ENCODE data around the gene STIL. TPM values are rescaled to one million over a fixed set of nuclear protein-coding genes. Genes with fewer than 3 reads are reported as not detected.
A peak's percentile ranks its signal among the peaks of the same experiment; 100 is the strongest.
"Not testable (repeated sequence)": the region's sequence is repeated elsewhere in the genome, so short reads cannot be mapped to it uniquely, and the experiment has no call there.

Gene STIL
- 4.6 and 7.2 TPM in 2 replicates for total RNA-seq

DNA sequence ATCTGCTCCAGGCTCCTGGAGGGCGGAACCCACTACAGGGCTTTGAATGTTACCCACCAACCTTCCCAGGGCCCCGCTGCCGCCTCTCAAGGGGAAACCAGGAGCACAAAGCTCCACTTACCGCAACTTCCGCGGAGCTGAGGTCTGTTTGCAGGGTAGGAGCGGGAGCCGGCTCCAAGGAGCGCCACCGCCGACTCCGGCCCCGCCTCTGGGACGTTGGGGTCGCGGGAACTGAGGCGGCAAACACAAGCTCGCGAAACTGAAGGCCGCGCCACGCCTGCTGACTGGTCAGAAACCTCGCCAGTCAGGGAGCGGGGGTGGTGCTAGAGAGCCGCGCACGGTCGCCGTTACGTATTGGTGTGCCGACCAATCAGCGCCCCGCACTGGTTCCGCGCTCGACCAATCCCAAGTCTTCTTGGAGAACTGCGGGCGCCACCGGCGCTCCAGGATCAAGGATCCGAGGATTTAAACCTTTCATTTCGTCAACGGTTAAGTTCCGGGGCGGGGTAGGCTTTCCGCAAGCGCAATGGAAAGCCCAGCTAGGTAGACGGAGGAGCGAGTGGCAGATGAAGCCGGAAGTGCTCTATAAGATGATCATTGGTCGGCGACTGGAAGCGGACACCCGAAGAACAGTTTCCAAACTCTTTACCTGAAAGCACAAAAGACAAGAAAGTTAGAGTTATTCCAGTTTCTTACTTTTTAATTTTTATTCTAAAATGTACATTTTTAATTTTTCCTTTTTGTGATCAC lies at the start of gene STIL:
Gene STIL (minus strand): TSS at position 233 of the 750 bp plus-strand sequence. CDS start 3,828 bp downstream, outside the sequence.
- DNase-seq (ENCODE audit: low read depth in 2 of 2), result peak; percentile 99 to 100

DNA sequence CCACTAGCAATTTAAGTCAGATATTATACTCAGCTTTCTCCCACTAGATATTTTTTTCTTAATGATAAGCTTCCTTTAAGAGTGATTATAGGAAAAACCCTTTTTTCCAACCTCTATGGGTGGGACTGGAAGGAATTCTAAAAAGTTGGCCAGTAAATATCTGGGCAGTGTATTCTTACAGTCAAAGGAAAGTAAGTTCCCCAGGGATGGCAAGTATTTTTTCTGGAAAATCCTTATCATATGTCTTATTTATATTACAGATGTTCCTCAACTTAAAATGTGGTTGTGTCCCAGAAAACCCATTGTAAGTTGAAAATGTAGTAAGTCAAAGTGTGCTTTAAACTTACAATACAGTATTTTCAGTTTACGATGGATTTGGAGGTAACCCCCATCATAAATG lies 48.9 kb upstream of the STIL start:
- DNase-seq (ENCODE audit: low read depth in 2 of 2), result no peak

DNA sequence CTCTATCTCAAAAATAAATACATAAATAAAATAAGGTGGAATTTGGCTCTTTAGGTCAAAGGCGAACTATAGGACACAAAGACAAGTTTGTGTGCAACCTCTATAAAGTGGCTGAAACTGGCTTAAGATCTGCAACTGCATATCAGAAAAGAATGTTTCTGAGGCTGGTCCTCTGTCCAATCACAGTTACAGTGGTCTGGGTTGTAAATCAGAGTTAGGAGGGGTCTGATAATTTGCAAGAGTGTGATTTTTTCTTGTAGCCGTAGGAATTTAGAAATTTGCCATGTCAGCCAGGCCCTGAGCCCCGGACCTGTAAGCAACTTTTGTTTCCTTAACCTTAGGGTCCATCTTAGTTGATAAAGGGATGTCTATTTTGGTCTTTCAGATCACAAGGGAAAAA lies 47.4 kb upstream of the STIL start:
- no peak for DNase-seq (ENCODE audit: low read depth in 2 of 2)

DNA sequence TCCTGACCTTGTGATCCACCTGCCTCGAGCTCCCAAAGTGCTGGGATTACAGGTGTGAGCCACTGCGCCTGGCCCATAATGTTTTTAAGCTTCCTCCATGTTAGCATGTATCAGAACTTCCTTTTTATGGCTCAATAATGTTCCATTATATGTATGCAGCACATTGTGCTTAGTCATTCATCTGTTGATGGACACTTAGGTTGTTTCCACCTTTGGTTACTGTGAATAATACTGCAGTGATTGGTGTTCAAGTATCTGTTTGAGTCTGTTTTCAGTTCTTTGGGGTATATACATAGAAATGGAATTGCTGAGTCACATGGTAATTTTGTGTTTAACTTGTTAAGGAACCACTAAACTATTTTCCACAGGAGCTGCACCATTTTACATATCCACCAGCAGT lies 37.4 kb upstream of the STIL start:
- DNase-seq (ENCODE audit: low read depth in 2 of 2), result peak in 1 of 2 donors; percentile 14

DNA sequence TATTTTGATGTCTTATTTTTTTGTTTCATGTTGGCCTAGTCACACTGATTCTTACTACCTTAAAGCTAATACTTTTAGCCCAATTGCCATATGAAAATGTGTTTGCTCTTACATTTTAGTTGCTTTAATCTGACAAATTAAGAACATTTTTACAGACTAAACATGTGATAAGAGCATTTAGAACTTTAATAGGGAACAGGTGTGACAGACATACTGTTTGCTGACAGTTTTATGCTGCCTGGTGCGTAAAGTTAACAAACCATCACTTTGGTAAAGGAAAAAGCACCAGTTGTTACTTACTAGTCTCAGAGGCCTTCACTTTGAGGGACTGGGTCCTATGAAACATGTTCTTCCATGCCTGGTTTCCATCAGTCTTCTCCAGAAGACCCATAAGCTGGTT lies 34.3 kb upstream of the STIL start:
- DNase-seq (ENCODE audit: low read depth in 2 of 2), result no peak

DNA sequence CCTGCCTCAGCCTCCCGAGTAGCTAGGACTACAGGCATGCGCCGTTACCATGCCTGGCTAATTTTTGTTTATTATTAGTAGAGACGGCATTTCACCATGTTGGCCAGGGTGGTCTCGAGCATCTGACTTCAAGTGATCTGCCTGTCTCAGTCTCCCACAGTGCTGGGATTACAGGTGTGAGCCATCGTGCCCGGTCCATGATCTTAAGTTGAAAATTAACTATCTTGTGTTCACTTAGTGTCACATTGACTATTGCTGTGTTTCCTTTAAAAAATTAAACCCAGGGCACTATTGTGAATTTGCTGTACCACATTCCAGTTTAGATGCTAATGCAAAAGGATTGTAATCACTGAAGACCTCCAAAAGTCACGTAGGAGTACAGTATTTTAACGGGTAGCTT lies 33.8 kb upstream of the STIL start:
- no peak for DNase-seq (ENCODE audit: low read depth in 2 of 2)

DNA sequence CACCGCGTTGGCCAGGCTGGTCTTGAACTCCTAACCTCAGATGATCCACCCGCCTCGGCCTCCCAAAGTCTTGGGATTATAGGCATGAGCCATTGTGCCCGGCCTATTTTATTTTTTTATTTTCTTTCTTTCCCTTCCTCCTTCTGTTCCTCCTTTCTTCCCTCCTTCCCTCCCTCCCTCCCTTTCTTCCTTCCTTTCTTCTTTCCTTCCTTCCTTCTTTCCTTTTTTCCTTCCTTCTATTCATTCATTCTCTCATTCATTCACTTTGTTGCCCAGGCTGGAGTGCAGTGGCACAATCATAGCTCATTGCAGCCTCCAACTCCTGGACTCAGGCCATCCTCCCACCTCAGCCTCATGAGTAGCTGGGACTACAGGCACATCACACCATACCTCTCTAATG lies 33.0 kb upstream of the STIL start:
- DNase-seq (ENCODE audit: low read depth in 2 of 2), result not testable (repeated sequence)

DNA sequence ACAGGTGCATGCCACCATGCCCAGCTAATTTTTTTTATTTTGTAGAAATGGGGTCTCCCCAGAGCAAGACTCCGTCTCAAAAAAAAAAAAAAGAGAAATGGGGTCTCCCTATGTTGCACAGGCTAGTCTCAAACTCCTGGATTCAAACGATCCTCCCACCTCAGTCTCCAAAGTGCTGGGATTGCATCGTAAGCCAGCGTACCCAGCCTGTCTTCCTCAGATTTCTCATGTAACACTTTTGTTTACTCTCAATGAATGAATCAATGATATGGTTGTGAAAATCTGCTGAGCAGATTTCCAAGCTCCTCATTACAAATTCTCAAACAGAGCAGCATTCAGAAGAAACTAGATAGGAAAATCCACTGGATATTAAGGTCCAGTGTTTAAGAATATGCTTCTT lies 26.3 kb upstream of the STIL start:
- no peak for DNase-seq (ENCODE audit: low read depth in 2 of 2)

DNA sequence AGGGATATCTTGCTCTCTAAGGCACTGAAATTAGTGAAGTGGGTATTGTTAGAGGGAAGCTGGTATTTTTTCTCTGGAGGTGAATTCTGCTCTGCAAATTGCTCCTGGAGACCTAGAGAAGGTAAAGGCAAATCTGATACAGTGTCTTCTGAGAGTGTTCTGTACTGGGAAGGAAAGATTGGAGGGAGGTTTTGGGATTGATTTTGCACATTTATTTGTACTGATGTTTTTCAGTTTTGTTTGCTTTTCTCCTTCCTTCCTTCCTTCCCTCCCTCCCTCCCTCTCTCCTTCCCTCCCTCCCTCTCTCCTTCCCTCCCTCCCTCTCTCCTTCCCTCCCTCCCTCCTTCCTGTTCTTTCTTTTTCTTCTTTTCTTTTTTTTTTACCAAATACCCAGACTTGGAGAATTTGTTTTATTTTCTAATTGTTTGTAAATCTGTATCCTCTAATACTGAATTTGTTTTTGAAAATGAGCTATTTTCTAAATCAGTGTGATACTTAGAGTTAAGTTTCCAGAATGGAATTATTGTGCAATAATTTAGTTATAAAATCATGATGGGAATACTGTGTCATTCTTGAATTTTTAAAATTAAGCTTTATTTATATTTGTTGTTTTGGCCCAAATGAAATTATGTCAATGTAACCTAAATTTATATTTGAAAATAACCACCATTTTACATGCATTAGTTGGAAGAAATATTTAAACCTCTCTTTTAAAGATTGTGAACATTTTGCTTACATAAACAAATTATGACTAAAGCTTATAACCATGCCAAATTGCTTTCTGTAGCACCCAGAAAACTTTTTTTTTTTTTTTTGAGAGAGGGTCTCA lies 24.5 kb upstream of the STIL start:
- DNase-seq (ENCODE audit: low read depth in 2 of 2), result no peak

DNA sequence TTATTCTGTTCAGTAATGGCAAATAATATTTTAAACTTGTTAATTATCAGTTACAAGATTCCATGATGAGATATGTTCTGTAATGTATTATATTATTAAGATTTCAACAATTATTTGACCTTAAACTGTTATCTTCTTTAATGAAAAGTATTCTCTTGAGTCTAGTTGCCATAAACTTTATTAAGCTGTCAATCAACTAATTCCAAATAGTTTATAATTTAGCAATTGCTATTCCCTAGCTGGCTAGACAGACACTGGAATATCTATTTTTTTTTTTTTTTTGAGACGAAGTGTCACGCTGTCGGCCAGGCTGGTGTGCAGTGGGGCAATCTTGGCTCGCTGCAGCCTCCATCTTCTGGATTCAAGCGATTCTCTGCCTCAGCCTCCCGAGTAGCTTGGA lies 23.4 kb upstream of the STIL start:
- DNase-seq (ENCODE audit: low read depth in 2 of 2), result no peak

DNA sequence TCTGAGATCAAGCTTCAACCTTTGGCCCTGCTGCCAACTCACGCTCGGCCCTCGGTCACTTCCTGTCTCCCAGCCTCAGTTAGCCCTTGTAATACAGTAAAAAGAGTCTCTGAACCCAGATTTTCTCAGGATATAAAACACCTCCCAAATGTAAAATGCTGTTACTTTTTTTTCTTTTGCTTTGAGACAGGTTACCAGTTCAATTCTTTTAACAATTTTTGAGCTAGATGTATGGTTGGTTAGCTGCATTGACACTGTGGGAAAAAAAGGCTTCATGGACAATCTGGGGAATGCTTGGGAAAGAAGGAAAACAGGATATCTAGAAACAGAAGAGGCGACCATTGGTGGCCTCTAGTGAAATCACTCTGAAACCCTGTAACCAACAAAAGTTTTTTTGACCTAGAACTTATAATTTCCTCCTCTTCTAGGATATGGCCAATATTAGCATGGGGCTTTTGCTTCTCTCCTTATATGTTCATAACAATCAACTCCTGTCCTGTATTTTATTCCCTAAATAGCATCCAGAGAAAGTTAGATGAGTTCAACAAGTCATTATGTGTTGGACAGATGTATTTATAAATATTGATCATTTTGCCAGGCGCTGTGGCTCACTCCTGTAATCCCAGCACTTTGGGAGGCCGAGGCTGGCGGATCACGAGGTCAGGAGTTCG lies 21.0 kb upstream of the STIL start:
- peak in 1 of 2 donors; percentile 27 for DNase-seq (ENCODE audit: low read depth in 2 of 2)

DNA sequence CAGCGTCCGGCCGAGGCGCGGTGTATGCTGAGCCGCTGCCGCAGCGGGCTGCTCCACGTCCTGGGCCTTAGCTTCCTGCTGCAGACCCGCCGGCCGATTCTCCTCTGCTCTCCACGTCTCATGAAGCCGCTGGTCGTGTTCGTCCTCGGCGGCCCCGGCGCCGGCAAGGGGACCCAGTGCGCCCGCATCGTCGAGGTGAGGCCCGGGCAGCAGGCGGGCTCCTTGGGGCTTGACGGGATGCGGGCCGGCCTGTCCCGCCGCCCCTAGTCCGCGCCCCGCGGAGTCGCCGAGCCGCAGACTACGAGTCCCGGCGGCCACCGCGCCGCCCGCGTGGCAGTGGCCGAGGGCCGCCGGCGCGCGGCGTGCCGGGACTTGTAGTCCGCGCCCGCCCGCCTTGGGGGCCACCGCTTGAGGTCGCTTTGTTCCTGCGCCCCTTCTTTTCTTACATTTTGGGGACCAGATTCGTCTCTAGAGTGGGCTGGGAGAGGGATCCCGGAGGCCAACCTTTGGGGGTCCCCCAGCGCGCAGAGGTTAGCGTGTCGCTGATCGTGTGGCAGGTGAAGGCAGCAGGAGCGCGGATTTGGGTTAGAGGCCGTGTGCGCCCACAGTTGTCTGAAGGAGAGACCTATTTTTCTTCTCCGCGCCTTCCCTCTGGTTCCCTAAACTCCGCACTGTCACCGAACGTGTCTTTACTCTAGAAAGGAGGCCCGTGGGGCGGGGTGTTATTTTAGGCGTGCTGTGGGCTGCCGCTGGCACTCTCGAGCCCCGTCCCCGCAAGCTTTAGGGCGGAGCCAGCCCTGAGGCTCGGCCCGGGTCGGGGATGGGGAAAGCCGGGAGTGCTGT lies 20.2 kb upstream of the STIL start:
- peak; percentile 45 to 85 for DNase-seq (ENCODE audit: low read depth in 2 of 2)

DNA sequence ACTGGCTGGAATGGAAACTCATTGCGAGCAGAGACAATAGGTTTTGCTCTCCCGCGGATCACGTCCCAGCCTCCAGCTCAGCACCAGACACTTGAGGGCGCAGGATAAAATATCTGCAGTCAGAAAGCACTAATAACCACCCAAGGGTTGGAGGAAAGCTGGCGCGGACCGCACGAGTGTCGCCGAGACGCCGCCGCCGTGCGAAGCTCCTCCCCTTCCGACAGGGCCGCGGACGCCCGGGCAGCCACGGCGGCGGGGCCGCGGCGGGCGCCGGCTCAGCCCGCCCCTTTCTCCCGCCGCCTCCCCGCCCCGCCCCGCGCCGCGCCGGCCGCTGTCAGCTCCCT lies 19.6 kb upstream of the STIL start, which contains the start of gene CMPK1:
Gene CMPK1 (plus strand): TSS at position 213 of the 344 bp plus-strand sequence. CDS start 156 bp downstream, outside the sequence.
- DNase-seq (ENCODE audit: low read depth in 2 of 2), result peak; percentile 55 to 93

DNA sequence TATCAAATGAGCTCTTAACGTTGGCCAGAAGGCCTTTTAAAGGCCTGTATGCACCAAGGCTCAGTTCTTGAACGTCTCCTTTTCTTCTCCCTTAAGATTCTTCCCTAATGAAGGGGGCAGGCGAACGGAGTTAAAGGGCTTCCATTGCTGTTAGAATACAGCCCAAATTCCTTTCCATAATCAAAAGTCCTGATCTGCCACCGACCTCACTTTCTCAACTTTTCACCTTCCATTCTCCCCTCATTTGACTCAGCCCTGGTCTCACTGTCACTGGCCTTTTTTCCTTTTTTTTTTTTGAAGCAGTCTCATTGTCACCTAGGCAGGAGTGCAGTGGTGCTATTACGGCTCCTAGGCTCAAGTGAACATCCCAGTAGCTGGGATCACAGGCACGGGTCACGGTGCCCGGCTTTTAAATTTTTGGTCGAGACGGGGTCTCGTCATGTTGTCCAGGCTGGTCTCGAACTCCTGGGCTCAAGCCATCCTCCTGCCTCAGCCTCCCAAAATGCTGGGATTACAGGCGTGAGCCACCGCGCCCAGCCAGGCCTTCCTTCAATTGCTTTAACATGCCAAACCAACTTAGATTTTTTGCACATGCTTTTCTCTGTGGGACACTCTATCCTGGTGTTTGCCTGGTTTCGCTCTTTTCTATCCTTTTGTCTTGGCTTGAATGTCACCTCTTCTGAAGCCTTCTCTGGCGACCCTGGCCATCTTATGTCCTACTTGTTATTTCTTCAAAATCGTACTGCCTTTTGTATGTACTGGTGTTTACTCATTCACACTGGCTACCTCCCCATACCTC lies 19.0 kb upstream of the STIL start:
- no peak for DNase-seq (ENCODE audit: low read depth in 2 of 2)

DNA sequence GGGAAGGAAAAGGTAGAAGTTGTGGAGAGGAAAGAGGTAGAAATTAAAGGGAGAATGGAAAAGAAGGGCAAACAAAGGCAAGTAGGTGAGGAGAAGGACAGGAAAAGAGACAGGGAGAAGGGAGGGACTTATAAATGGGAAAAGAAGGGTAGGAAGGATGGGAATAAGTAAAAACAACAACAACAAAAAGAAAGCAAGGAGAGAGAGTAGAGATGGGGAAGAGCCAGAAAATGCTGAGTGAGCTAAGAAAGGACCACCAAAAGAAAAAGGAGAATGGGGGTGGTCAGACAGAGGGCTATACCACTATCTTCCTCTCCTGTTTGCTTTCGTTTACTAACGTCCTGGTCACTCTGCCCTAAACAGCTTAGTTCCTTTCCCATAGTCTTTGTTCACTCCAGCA lies 17.9 kb upstream of the STIL start:
- DNase-seq (ENCODE audit: low read depth in 2 of 2), result no peak

DNA sequence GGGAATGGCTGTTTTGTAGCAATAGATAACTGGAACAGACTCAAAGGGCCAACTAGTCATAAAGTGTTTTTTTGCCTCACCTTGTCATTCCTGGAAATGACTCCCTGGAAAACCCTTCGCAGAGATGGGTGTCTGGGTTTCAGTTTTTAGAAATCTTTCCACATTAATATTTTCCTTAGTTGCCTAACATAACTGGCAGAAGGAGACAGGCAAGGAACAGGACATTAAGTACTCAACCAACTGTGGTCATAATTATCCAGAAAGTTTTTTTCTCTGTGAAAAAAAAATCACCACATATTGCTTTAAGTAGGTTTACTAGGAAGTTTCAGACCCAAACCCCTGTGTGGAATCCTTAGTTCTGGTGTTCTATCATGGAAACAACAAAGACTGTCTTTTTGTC lies 16.3 kb upstream of the STIL start:
- DNase-seq (ENCODE audit: low read depth in 2 of 2), result no peak

DNA sequence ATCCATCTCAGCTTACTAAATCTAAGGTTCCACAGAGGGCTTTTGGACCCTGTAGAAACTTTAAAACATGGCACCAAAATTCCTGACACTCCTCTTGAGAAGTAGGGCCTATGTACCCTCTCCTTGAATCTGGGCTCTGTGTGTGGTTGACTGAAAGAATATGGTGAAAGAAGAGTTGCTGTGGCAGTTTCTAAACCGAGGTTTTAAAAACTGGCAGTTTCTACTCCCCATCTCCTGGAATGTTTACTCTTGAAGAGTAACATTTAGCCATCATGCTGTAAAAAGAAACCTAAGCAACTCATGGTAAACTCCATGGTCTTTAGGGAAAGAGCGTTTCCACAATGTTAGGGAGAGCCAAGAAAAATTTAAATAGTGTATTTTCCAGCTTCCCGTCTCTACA lies 15.0 kb upstream of the STIL start:
- no peak for DNase-seq (ENCODE audit: low read depth in 2 of 2)

DNA sequence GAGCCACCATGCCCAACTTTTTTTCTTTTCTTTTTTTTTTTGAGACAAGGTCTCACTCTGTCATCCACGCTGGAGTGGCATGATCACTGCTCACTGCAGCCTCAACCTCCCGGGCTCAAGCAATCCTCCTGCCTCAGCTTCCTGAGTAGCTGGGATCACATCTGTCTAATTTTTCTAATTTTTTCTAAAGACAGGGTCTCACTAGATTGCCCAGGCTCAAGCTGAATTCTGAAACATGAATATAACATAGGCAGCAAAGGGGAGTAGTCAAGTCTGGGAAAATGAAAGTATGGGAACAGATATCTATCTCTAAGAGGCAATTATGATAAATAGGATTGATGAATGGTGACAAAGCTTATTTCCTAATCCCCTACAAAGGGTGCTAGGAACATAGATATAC lies 12.3 kb upstream of the STIL start:
- no peak for DNase-seq (ENCODE audit: low read depth in 2 of 2)

DNA sequence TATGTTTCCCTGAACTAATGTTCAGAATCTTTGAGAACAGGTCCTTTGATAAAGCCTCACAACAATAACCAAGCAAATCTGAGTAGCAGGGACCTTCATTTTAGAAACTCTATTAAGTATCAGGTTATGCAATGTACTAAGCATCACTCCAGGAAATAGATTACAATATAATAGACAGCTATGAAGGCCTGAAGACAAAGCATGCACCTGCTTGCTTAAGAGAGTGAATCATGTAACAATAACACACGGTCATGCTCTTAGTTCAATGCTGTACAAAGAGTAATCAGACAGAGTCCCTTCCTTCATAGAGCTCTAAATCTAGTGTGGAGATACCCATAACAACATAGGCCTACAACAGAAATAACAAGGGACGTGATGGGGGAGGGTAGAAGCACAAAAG lies 11.6 kb upstream of the STIL start:
- DNase-seq (ENCODE audit: low read depth in 2 of 2), result no peak

DNA sequence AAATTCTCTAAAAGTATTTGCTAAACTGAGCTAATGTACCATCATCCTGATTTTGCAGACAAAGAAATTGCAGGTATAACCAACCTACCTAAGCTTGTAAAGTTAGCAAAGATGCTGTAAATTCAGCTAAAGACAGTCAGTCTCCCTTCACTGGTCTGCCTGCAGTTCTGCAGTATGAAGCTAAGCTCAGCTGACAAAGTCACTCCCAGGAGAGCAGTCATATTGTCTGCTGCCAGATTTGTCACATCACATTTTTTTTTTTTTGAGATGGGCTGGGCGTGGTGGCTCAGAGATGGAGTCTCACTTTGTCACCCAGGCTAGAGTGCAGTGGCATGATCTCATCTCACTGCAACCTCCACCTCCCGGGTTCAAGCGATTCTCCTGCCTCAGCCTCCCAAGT lies 10.7 kb upstream of the STIL start:
- no peak for DNase-seq (ENCODE audit: low read depth in 2 of 2)

DNA sequence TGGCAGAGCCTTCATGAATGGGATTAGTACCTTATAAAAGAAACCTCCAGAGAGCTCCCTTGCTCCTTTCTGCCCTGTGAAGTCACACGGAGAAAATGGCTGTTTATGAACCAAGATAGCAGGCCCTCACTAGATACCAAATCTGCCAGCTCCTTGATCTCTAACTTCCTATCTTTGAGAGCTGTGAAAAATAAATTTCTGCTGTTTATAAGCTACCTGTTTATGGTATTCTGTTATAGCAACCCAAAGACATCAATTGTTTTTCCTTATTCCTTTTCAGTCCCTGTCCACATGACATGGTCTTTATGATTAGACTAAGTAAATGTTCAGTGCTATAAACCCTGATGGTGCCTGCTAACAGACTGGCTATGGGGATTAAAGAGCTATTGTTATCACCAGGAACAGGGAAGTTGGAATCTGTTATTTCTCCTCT lies 9.7 kb upstream of the STIL start:
- no peak for DNase-seq (ENCODE audit: low read depth in 2 of 2)
